ENCODE data around the gene CDC42SE1.

CDC42SE1 gene

GRCh38 chr1:151001602-151002001 lies 57.8 kb downstream of the CDC42SE1 start:
- H3K27me3 ChIP-seq: no peaks in the 10 kb centered on the region
- TF ChIP-seq CTCF (IDR thresholded peaks at IDR 0.05): no peak
- no peaks in the 10 kb centered on the region for H3K9me3 ChIP-seq
- peaks cover 59 to 76% of the 10 kb centered on the region in 2 experiments for H3K4me1 ChIP-seq (ENCODE audit: control insufficient read depth in 1 of 2, insufficient read depth in 1 of 2, low read depth in 1 of 2, low read length in 1 of 2)
- H3K36me3 ChIP-seq: peaks cover 50% of the 10 kb centered on the region
- peak overlapping the region; percentile 90 to 99 for H3K4me3 ChIP-seq (ENCODE audit: low read depth in 1 of 2, low read length in 1 of 2)
- H3K27ac ChIP-seq: peak overlapping the region; percentile 96
